ENCODE data around the gene LGALS3.
A peak's percentile ranks its signal among the peaks of the same experiment; 100 is the strongest.

Gene LGALS3

DNA sequence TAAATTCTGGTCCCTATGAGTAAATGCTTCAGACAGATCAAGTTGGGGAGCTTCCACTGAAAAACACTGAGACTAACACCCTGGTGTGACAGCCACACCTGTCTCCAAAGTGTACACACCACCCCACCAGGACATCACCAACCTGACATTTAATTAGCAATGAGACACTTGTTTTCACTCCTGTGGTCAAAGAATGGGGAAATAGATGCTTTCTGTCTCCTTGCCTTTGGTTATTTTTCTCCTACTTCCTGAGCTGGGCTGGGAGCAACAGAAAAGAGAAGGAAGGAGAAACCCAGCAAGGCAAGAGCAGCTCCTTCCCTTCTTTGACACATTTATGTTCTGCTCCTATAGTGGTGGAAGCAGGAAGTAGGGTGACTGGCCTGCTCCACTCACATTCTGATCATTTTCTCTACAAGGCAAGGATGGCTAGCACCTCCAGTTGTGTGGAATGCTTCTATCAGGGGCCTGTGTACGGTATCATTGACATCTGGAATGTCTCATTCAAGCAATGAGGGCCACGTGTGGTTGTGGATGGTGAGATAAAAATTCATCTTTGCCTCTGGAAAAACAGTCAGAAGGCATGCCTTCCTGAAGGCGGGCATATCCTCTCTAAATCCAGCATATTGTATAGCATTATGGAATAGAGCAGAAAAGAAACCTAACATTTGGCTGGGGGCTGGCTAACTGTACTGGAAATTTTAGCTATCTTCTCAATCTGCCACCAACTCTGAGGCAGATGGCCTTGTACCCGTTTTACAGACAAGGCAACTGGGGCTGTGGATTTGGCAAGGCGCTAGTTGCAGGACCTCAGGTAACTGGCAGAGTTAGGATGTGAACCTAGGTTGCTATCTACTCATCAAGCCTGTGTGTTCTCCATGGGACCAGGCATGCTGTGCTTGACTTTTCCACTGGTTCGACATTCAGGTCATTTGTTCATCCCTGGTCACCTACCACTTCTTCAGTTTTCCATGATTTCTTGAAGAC lies 24.8 kb upstream of the LGALS3 start:
- H3K36me3 Mint-ChIP-seq (ENCODE audit: low read depth), result peaks cover 12% of the 10 kb centered on the region
- peak overlapping the region; percentile 97 for H3K27ac Mint-ChIP-seq
- peaks cover 15% of the 10 kb centered on the region for H3K9me3 Mint-ChIP-seq
- H3K27me3 Mint-ChIP-seq (ENCODE audit: low read depth), result no peaks in the 10 kb centered on the region
- H3K4me1 Mint-ChIP-seq (ENCODE audit: low read depth), result peaks cover 38% of the 10 kb centered on the region
- H3K4me3 Mint-ChIP-seq, result no peak overlapping the region

- Mint-ChIP-seq H3K4me3 (no peak overlapping the region), H3K36me3 (ENCODE audit: low read depth) (peaks cover 12% of the 10 kb centered on the region), H3K9me3 (peaks cover 15% of the 10 kb centered on the region), H3K27me3 (ENCODE audit: low read depth) (no peaks in the 10 kb centered on the region), H3K4me1 (ENCODE audit: low read depth) (peaks cover 36% of the 10 kb centered on the region), H3K27ac (no peak overlapping the region)
These were observed 23.1 kb upstream of the LGALS3 start for GRCh38 chr14:55105991-55106390.

DNA sequence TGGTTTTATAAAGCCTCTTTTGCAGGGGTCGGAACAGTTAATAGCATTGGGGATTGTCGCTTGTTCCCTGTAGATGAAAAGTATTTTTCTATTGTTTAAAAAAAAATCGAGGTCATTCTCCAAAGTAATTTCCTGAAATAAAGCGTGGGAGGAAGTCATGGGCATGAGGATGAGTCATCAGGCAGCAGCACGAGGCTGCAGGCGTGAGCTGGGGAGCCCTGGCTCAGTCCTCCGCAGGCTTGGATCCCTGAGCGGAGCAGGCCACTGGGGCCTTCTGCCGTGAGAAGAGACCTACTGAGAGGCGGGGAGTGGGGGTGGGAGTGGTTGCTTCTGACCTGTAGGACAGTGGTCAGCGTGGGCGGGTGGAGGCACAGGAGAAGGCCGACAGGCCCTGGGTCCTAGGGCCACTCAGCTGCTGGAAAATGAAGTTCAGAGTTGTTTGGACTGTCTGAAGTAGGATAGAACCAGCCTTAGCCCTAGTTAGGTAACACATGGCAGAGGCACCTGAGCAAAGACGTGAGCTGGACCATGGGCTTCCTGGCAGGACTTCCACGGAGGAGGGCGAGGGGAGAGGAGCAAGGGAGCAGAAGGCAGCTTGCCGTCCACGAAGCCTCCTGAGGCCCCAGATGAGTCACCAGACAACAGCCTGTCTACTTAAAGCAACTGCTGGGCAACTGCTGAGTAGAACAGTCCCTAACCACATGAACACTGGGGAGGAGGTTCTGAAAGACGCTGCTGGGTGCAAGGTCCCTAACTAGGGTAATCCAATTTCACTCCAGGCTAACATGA lies 21.1 kb upstream of the LGALS3 start:
- Mint-ChIP-seq H3K27ac (peak overlapping the region; percentile 69), H3K27me3 (ENCODE audit: low read depth) (no peaks in the 10 kb centered on the region), H3K9me3 (peaks cover 15% of the 10 kb centered on the region), H3K36me3 (ENCODE audit: low read depth) (peaks cover 12% of the 10 kb centered on the region), H3K4me1 (ENCODE audit: low read depth) (peaks cover 25% of the 10 kb centered on the region), H3K4me3 (peak overlapping the region; percentile 14)

- Mint-ChIP-seq H3K36me3 (ENCODE audit: low read depth) (peaks cover 4% of the 10 kb centered on the region), H3K4me1 (ENCODE audit: low read depth) (peaks cover 12% of the 10 kb centered on the region)
These were observed 19.2 kb upstream of the LGALS3 start for GRCh38 chr14:55109836-55110235.

DNA sequence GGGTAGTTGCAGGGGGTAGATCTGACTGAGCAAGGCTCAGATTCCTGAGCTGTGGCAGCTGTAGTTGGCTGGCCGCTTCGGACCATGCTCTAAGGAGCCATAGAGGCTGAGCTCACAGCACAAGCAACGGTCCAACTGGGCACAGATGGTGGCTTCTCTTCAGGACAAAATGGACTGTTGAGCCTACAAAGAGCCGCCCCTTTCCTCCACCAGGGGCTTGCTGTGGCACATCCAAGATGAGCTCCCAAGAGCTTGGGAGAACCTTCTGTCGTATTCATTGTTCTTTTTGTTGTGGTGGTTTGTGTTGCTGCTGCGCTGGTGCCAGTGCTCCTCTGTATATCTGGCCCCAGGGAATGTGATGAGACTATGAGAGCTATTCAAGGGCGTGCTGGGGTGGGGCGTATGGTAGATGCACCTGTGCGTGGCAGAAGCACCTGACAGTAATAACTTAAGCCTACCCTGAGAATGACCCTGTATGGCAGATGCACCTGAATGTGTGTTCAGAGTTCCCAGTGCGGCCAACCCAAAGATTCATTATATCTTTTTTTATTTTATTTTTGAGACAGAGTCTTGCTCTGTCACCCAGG lies 17.8 kb upstream of the LGALS3 start:
- no peaks in the 10 kb centered on the region for H3K27me3 Mint-ChIP-seq (ENCODE audit: low read depth)
- H3K27ac Mint-ChIP-seq, result no peak overlapping the region
- peaks cover 12% of the 10 kb centered on the region for H3K4me1 Mint-ChIP-seq (ENCODE audit: low read depth)
- H3K36me3 Mint-ChIP-seq (ENCODE audit: low read depth), result no peaks in the 10 kb centered on the region
- H3K9me3 Mint-ChIP-seq, result no peaks in the 10 kb centered on the region
- H3K4me3 Mint-ChIP-seq, result no peak overlapping the region

More at GRCh38 chr14:55109836-55110235, 19.2 kb upstream of the LGALS3 start:
- Mint-ChIP-seq H3K27me3 (ENCODE audit: low read depth) (no peaks in the 10 kb centered on the region), H3K27ac (no peak overlapping the region), H3K9me3 (peaks cover 5% of the 10 kb centered on the region), H3K4me3 (no peak overlapping the region)

- Mint-ChIP-seq H3K9me3 (no peaks in the 10 kb centered on the region), H3K36me3 (ENCODE audit: low read depth) (no peaks in the 10 kb centered on the region), H3K27ac (no peak overlapping the region), H3K27me3 (ENCODE audit: low read depth) (peaks cover 8% of the 10 kb centered on the region), H3K4me1 (ENCODE audit: low read depth) (peaks cover 3% of the 10 kb centered on the region), H3K4me3 (no peak overlapping the region)
These were observed 14.3 kb upstream of the LGALS3 start for GRCh38 chr14:55114720-55115119.

DNA sequence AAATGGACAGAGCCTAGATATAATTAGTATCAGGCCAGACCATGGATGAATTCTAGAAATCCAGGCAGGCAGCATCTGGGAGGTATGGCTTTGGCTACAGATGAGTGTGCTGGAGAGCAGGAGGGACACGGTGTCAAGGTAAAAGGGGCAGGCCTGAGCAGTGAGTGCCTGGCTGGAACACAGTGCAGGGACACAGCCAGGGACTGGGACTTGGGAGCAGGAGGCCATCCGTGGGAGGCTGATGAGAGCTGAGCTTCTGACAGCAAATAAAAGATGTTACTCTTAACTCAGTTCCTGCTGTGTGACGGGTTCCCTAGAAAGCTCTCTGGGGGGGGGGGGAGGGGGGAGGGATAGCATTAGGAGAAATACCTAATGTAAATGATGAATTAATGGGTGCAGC lies 13.6 kb upstream of the LGALS3 start:
- Mint-ChIP-seq H3K4me3 (no peak overlapping the region), H3K27me3 (ENCODE audit: low read depth) (peaks cover 15% of the 10 kb centered on the region), H3K9me3 (no peaks in the 10 kb centered on the region), H3K4me1 (ENCODE audit: low read depth) (peaks cover 3% of the 10 kb centered on the region), H3K36me3 (ENCODE audit: low read depth) (no peaks in the 10 kb centered on the region), H3K27ac (no peak overlapping the region)

DNA sequence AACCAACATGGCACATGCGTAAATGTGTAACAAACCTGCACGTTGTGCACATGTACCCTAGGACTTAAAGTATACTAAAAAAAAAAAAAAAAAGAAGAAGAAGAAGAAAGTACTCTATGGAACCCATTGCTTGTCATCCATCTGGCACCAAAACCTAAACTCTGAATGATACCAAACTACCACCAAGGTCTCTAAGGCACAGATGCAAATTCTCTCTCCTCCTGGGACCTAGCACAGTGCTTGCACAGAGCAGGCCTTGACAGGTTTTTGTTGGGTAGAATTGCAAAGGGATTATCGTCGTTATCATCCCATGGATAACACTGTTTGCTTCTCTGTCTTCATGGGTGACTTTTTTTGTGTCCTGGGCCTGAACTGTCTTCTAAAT lies 13.2 kb upstream of the LGALS3 start:
- H3K4me3 Mint-ChIP-seq, result no peak overlapping the region
- H3K9me3 Mint-ChIP-seq, result no peaks in the 10 kb centered on the region
- peaks cover under 1% of the 10 kb centered on the region for H3K36me3 Mint-ChIP-seq (ENCODE audit: low read depth)
- H3K27me3 Mint-ChIP-seq (ENCODE audit: low read depth), result peaks cover 15% of the 10 kb centered on the region
- H3K4me1 Mint-ChIP-seq (ENCODE audit: low read depth), result peaks cover 3% of the 10 kb centered on the region
- no peak overlapping the region for H3K27ac Mint-ChIP-seq

- Mint-ChIP-seq H3K4me3 (no peak overlapping the region), H3K9me3 (no peaks in the 10 kb centered on the region), H3K4me1 (ENCODE audit: low read depth) (peaks cover 3% of the 10 kb centered on the region), H3K27ac (no peak overlapping the region), H3K36me3 (ENCODE audit: low read depth) (peaks cover 1% of the 10 kb centered on the region), H3K27me3 (ENCODE audit: low read depth) (peaks cover 19% of the 10 kb centered on the region)
These were observed 12.6 kb upstream of the LGALS3 start for GRCh38 chr14:55116246-55117030.

DNA sequence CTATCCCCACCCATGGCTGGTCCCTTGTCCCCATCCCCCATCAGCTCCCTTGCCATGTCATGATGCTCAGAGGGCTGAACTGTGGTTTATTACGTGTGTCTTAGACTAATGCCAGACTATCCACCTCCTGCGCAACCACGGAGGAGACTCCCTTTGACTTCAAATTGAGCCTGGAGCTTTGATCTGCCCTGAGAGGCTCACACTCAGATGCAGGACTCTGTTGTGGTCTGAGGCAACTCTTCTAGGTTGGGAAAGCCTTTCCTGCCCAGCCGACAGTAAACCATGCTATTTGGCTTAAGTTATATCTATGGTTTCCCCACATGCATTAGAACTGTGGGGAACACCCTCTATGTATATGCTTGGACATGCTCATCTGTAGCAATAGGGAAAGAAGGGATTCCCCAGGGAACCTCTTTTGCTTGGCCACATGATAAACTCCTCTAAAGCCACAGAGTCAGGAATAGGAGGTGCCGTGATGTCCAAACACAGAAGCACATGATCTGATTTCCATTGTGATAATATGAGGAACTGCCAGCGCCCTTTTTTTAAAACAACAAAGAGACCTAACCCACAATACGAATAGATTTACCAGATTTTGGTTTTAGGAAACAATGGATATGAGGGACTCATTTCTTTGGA lies 11.1 kb upstream of the LGALS3 start:
- H3K4me3 Mint-ChIP-seq, result no peak overlapping the region
- H3K36me3 Mint-ChIP-seq (ENCODE audit: low read depth), result peaks cover 1% of the 10 kb centered on the region
- H3K4me1 Mint-ChIP-seq (ENCODE audit: low read depth), result peaks cover 3% of the 10 kb centered on the region
- H3K27me3 Mint-ChIP-seq (ENCODE audit: low read depth), result peaks cover 27% of the 10 kb centered on the region
- no peak overlapping the region for H3K27ac Mint-ChIP-seq
- H3K9me3 Mint-ChIP-seq, result no peaks in the 10 kb centered on the region

DNA sequence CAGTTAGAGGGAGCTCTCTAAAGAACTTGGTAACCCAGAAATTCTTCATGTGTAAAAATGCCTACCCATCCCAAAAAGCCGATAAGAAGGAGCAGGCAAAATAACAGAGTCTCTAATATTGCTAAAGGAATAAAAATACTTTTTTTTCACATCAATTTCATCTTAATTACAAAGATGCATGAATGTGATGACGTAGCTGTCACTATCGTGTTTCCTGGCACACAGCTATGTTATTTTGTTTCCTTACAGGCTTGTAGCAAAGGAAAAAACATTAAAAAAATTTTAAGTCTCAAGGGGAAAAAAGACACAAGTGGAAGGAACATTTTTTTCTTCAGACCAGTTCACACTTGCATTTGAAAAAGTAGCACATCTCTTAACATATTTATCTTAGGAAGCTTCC lies 10.3 kb upstream of the LGALS3 start:
- H3K4me3 Mint-ChIP-seq, result no peak overlapping the region
- H3K27me3 Mint-ChIP-seq (ENCODE audit: low read depth), result peaks cover 27% of the 10 kb centered on the region
- no peak overlapping the region for H3K27ac Mint-ChIP-seq
- no peaks in the 10 kb centered on the region for H3K9me3 Mint-ChIP-seq
- H3K4me1 Mint-ChIP-seq (ENCODE audit: low read depth), result peaks cover 3% of the 10 kb centered on the region
- peaks cover 1% of the 10 kb centered on the region for H3K36me3 Mint-ChIP-seq (ENCODE audit: low read depth)

DNA sequence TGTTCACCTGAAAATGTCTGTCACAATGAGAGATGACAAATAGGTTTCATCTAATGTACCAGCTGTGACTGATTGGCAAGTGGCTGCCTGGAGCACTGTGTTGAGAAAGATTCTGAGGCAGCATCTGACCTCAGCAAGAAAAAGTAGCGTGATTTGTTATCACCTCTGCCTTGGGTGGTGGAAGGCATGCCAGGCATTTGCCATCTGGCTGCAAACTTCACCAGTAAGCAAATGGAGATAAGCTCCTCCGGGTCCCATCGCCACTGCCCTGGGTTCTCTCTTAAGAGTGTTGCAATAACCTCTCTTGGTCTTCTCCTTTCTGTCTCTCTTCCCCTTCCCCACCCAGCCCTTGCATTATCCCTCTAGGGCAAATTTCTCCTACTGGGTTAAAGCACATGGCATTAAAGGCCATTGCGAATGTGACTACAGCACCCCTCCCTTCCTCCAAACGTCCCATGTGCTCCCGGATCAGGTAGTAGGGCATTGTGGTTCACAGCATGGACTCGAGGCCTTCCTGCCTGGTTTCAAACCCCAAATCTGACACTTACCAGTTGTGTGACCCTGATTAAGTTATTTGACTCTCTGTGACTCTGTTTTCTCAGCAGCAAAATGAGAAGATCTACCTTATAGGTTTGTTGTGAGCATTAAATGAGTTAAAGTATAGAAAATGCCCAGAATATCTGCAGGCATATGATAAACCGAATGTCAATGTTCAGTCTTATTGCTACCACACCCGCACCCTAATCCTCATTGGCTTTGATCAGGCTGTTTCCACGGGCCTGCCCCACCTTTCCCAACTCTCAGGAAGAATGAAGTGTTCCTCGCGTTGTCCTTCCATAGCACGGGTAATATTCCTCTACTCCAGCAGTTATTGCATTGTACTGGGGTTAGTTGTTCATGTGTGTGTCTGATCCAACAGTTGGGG lies 8.2 kb upstream of the LGALS3 start:
- peaks cover 1% of the 10 kb centered on the region for H3K36me3 Mint-ChIP-seq (ENCODE audit: low read depth)
- peaks cover 12% of the 10 kb centered on the region for H3K4me1 Mint-ChIP-seq (ENCODE audit: low read depth)
- no peaks in the 10 kb centered on the region for H3K9me3 Mint-ChIP-seq
- H3K27me3 Mint-ChIP-seq (ENCODE audit: low read depth), result peaks cover 27% of the 10 kb centered on the region
- H3K4me3 Mint-ChIP-seq, result no peak overlapping the region
- no peak overlapping the region for H3K27ac Mint-ChIP-seq
